OCI-LY3 (cell line): Measurements from ENCODE around the gene TET1.
"Not testable (repeated sequence)": the region's sequence is repeated elsewhere in the genome, so short reads cannot be mapped to it uniquely, and the experiment has no call there.

Source experiments
- H2AFZ ChIP-seq: fragments of 200-600, 300-600 bp; shearing (Covaris generic); 2 replicates; pipeline ENCODE4 v1.6.0; 2014; ENCODE audit warnings: antibody characterized with exemption, low read depth, low read length
- H3K27ac ChIP-seq: fragments of 200-600, 300-600 bp; sonication (generic); 2 replicates; pipeline ENCODE4 v1.5.1; 2014; ENCODE audit warnings: mild to moderate bottlenecking, low read length, moderate library complexity, mixed read lengths
- H3K27me3 ChIP-seq: fragments of 200-600, 300-600 bp; sonication (generic); 2 replicates; pipeline ENCODE4 v1.6.1; 2014; ENCODE audit warnings: low read depth, low read length, mixed read lengths
- H3K36me3 ChIP-seq: fragments of 200-600, 300-600 bp; sonication (generic); replicated peaks from 2 replicates; pipeline ENCODE3; 2014; ENCODE audit warnings: low read depth, low read length, mixed read lengths
- H3K4me1 ChIP-seq: fragments of 300-600, 200-600 bp; sonication (generic); 2 replicates; pipeline ENCODE4 v1.6.1; 2014; ENCODE audit warnings: low read length, mixed read lengths
- H3K4me2 ChIP-seq: fragments of 200-600, 300-600 bp; sonication (generic); 2 replicates; pipeline ENCODE4 v1.6.1; 2014; ENCODE audit warnings: low read length, mixed read lengths
- H3K4me3 ChIP-seq: fragments of 300-600, 200-600 bp; sonication (generic); 2 replicates; pipeline ENCODE4 v1.5.1; 2014; ENCODE audit warnings: antibody characterized with exemption, mild to moderate bottlenecking, low read length, moderate library complexity
- H3K79me2 ChIP-seq: fragments of 300-600, 200-600 bp; shearing (Covaris generic); 2 replicates; pipeline ENCODE4 v1.6.1; 2014; ENCODE audit warnings: mild to moderate bottlenecking, low read length, mixed read lengths
- H3K9ac ChIP-seq: fragments of 300-600, 200-600 bp; shearing (Covaris generic); 2 replicates; pipeline ENCODE4 v1.6.0; 2014; ENCODE audit warnings: mild to moderate bottlenecking, low read length, moderate library complexity
- H3K9me3 ChIP-seq: fragments of 200-600, 300-600 bp; shearing (Covaris generic); 2 replicates; pipeline ENCODE4 v1.6.1; 2014; ENCODE audit warnings: low read length, mixed read lengths; ENCODE audit not compliant: insufficient read depth
- H4K20me1 ChIP-seq: fragments of 200-600, 300-600 bp; sonication (generic); 2 replicates; pipeline ENCODE4 v1.6.1; 2016; ENCODE audit warnings: low read length, mixed read lengths; ENCODE audit not compliant: insufficient read depth
- CTCF ChIP-seq: fragments of 200-600, 300-600 bp; sonication (generic); IDR thresholded peaks from 2 replicates; pipeline ENCODE4 v1.5.1; 2014; ENCODE audit warnings: antibody characterized with exemption, low read length, low read depth
- EZH2phosphoT487 ChIP-seq: fragments of 200-600 bp; shearing (Covaris generic); IDR thresholded peaks from 2 replicates; pipeline ENCODE4 v1.6.1; 2018; ENCODE audit warnings: antibody characterized with exemption, mixed run types, low read depth

Gene TET1

GRCh38 chr10:68727146-68727545 is 167.0 kb downstream of the TET1 start:
- Histone ChIP-seq H3K79me2 (peaks cover 43% of the 10 kb centered on the region), H3K27me3 (no peaks in the 10 kb centered on the region), H2AFZ (no peak overlapping the region), H3K9ac (no peak overlapping the region), H3K36me3 (peaks cover 12% of the 10 kb centered on the region), H3K4me1 (peaks cover 5% of the 10 kb centered on the region), H3K4me2 (no peak overlapping the region), H3K4me3 (no peak overlapping the region), H3K9me3 (no peaks in the 10 kb centered on the region), H4K20me1 (no peaks in the 10 kb centered on the region), H3K27ac (no peak overlapping the region)
- TF ChIP-seq EZH2phosphoT487 (no peak), CTCF (no peak)

- no peaks in the 10 kb centered on the region for H4K20me1 ChIP-seq
- H3K9me3 ChIP-seq, result no peaks in the 10 kb centered on the region
- no peak overlapping the region for H3K27ac ChIP-seq
- peaks cover 29% of the 10 kb centered on the region for H3K36me3 ChIP-seq
- no peak overlapping the region for H2AFZ ChIP-seq
- H3K27me3 ChIP-seq, result no peaks in the 10 kb centered on the region
- H3K4me3 ChIP-seq, result no peak overlapping the region
- H3K4me1 ChIP-seq, result no peaks in the 10 kb centered on the region
- peaks cover 50% of the 10 kb centered on the region for H3K79me2 ChIP-seq
- H3K4me2 ChIP-seq, result no peak overlapping the region
- TF ChIP-seq EZH2phosphoT487 (no peak), CTCF (no peak)
- no peak overlapping the region for H3K9ac ChIP-seq
These were observed 172.5 kb downstream of the TET1 start for GRCh38 chr10:68732651-68733050.

GRCh38 chr10:68734349-68734748 is 174.2 kb downstream of the TET1 start:
- no peaks in the 10 kb centered on the region for H3K4me1 ChIP-seq
- H3K27me3 ChIP-seq, result no peaks in the 10 kb centered on the region
- H3K4me2 ChIP-seq, result no peak overlapping the region
- H3K27ac ChIP-seq, result no peak overlapping the region
- no peaks in the 10 kb centered on the region for H4K20me1 ChIP-seq
- peaks cover 29% of the 10 kb centered on the region for H3K36me3 ChIP-seq
- H2AFZ ChIP-seq, result no peak overlapping the region
- TF ChIP-seq EZH2phosphoT487, result no peak
- TF ChIP-seq CTCF, result no peak
- no peak overlapping the region for H3K4me3 ChIP-seq
- peaks cover 37% of the 10 kb centered on the region for H3K79me2 ChIP-seq
- H3K9me3 ChIP-seq, result no peaks in the 10 kb centered on the region
- no peak overlapping the region for H3K9ac ChIP-seq

GRCh38 chr10:68735119-68735518 is 175.0 kb downstream of the TET1 start:
- H4K20me1 ChIP-seq, result no peaks in the 10 kb centered on the region
- H2AFZ ChIP-seq, result no peak overlapping the region
- H3K27ac ChIP-seq, result no peak overlapping the region
- H3K9ac ChIP-seq, result no peak overlapping the region
- no peak overlapping the region for H3K4me2 ChIP-seq
- H3K9me3 ChIP-seq, result no peaks in the 10 kb centered on the region
- no peaks in the 10 kb centered on the region for H3K4me1 ChIP-seq
- H3K27me3 ChIP-seq, result no peaks in the 10 kb centered on the region
- H3K4me3 ChIP-seq, result no peak overlapping the region
- TF ChIP-seq CTCF, result no peak
- no peak for TF ChIP-seq EZH2phosphoT487
- peaks cover 29% of the 10 kb centered on the region for H3K36me3 ChIP-seq
- peaks cover 37% of the 10 kb centered on the region for H3K79me2 ChIP-seq

GRCh38 chr10:68735739-68736138 is 175.6 kb downstream of the TET1 start:
- Histone ChIP-seq H3K79me2 (peaks cover 35% of the 10 kb centered on the region), H3K36me3 (peaks cover 29% of the 10 kb centered on the region)
- not testable (repeated sequence) for H3K9me3 ChIP-seq, H3K4me1 ChIP-seq, H3K4me2 ChIP-seq, H2AFZ ChIP-seq, H3K27ac ChIP-seq, H4K20me1 ChIP-seq, H3K27me3 ChIP-seq, H3K9ac ChIP-seq, H3K4me3 ChIP-seq

- H3K9ac ChIP-seq, H3K27me3 ChIP-seq, H3K9me3 ChIP-seq, H3K4me2 ChIP-seq, H3K79me2 ChIP-seq, H3K4me1 ChIP-seq, H2AFZ ChIP-seq, H3K27ac ChIP-seq, H4K20me1 ChIP-seq, H3K4me3 ChIP-seq: not testable (repeated sequence)
- H3K36me3 ChIP-seq, result peaks cover 20% of the 10 kb centered on the region
These were observed 180.5 kb downstream of the TET1 start for GRCh38 chr10:68740676-68741075.
